Lower leg skin (tissue), 3 donors: ENCODE results near the gene ARHGEF11.

Experiments used
- POLR2A ChIP-seq, 2 donors: fragments of 450-650 bp; IDR thresholded peaks; one replicate each; pipeline ENCODE4 v1.6.1; 2016 to 2017; ENCODE audit warnings: antibody characterized with exemption in 2 of 2, mild to moderate bottlenecking in 1 of 2, moderate library complexity in 1 of 2
- TF ChIP-seq, protein P1 (sequence below), 3 donors: fragments of 450-650 bp; IDR thresholded peaks; one replicate each; pipeline ENCODE4 v1.5.1; 2016; ENCODE audit warnings: antibody characterized with exemption in 3 of 3, mild to moderate bottlenecking in 3 of 3, moderate library complexity in 2 of 3

- TF ChIP-seq, protein P1, sequence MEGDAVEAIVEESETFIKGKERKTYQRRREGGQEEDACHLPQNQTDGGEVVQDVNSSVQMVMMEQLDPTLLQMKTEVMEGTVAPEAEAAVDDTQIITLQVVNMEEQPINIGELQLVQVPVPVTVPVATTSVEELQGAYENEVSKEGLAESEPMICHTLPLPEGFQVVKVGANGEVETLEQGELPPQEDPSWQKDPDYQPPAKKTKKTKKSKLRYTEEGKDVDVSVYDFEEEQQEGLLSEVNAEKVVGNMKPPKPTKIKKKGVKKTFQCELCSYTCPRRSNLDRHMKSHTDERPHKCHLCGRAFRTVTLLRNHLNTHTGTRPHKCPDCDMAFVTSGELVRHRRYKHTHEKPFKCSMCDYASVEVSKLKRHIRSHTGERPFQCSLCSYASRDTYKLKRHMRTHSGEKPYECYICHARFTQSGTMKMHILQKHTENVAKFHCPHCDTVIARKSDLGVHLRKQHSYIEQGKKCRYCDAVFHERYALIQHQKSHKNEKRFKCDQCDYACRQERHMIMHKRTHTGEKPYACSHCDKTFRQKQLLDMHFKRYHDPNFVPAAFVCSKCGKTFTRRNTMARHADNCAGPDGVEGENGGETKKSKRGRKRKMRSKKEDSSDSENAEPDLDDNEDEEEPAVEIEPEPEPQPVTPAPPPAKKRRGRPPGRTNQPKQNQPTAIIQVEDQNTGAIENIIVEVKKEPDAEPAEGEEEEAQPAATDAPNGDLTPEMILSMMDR (IDR thresholded peaks at IDR 0.05) = no peak
- no peak for TF ChIP-seq POLR2A (IDR thresholded peaks at IDR 0.05)
Observed at GRCh38 chr1:156941675-156942074, 103.9 kb downstream of the ARHGEF11 start.
